Measurements from ENCODE around the gene FSCN2. TPM values are rescaled to one million over a fixed set of nuclear protein-coding genes. Genes with fewer than 3 reads are reported as not detected.

The FSCN2 gene
- total RNA-seq, 4 donors from 2014 or later = 0.46 to 2.7 (median 1.8) TPM

- TF ChIP-seq, protein P1, sequence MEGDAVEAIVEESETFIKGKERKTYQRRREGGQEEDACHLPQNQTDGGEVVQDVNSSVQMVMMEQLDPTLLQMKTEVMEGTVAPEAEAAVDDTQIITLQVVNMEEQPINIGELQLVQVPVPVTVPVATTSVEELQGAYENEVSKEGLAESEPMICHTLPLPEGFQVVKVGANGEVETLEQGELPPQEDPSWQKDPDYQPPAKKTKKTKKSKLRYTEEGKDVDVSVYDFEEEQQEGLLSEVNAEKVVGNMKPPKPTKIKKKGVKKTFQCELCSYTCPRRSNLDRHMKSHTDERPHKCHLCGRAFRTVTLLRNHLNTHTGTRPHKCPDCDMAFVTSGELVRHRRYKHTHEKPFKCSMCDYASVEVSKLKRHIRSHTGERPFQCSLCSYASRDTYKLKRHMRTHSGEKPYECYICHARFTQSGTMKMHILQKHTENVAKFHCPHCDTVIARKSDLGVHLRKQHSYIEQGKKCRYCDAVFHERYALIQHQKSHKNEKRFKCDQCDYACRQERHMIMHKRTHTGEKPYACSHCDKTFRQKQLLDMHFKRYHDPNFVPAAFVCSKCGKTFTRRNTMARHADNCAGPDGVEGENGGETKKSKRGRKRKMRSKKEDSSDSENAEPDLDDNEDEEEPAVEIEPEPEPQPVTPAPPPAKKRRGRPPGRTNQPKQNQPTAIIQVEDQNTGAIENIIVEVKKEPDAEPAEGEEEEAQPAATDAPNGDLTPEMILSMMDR (IDR thresholded peaks at IDR 0.05) = no peak
- TF ChIP-seq POLR2A (IDR thresholded peaks at IDR 0.05) = no peak
Measured at GRCh38 chr17:81567191-81567590, 39.0 kb downstream of the FSCN2 start.

GRCh38 chr17:81568416-81568815 lies 40.2 kb downstream of the FSCN2 start:
- no peak for DNase-seq (ENCODE audit: low spot score in 2 of 2)
- TF ChIP-seq POLR2A (IDR thresholded peaks at IDR 0.05) = no peak
- TF ChIP-seq, protein P1 (IDR thresholded peaks at IDR 0.05) = no peak
- whole genome bisulfite sequencing, 2 donors = 86 to 92% methylated on average over 10 of the region's 10 CpGs
- no peak overlapping the region for H3K4me3 ChIP-seq (ENCODE audit: low read depth, poor library complexity, severe bottlenecking)
- intact Hi-C loops (cut with DNase I; ENCODE audit: low total_unique reads) = no loop called here

More at GRCh38 chr17:81567191-81567590, 39.0 kb downstream of the FSCN2 start:
- intact Hi-C loops (cut with DNase I; ENCODE audit: low total_unique reads) = no loop called here
- no peak overlapping the region for H3K4me3 ChIP-seq (ENCODE audit: low read depth, poor library complexity, severe bottlenecking)
- 53% methylated on average over 4 of the region's 4 CpGs for WGBS, 2 donors
- DNase-seq (ENCODE audit: low spot score in 2 of 2) = no peak

GRCh38 chr17:81569986-81570514 lies 41.9 kb downstream of the FSCN2 start:
- WGBS, 2 donors = 97 to 99% methylated on average over 5 to 18 of the region's 18 CpGs
- no peak overlapping the region for H3K4me3 ChIP-seq (ENCODE audit: low read depth, poor library complexity, severe bottlenecking)
- DNase-seq (ENCODE audit: low spot score in 2 of 2) = no peak
- intact Hi-C loops (cut with DNase I; ENCODE audit: low total_unique reads) = no loop called here
- no peak for TF ChIP-seq POLR2A (IDR thresholded peaks at IDR 0.05)
- TF ChIP-seq, protein P1 (IDR thresholded peaks at IDR 0.05) = no peak

GRCh38 chr17:81570964-81571363 lies 42.8 kb downstream of the FSCN2 start:
- TF ChIP-seq POLR2A (IDR thresholded peaks at IDR 0.05) = no peak
- TF ChIP-seq, protein P1 (IDR thresholded peaks at IDR 0.05) = no peak
- 87 to 90% methylated on average over 11 of the region's 11 CpGs for WGBS, 2 donors

DNA sequence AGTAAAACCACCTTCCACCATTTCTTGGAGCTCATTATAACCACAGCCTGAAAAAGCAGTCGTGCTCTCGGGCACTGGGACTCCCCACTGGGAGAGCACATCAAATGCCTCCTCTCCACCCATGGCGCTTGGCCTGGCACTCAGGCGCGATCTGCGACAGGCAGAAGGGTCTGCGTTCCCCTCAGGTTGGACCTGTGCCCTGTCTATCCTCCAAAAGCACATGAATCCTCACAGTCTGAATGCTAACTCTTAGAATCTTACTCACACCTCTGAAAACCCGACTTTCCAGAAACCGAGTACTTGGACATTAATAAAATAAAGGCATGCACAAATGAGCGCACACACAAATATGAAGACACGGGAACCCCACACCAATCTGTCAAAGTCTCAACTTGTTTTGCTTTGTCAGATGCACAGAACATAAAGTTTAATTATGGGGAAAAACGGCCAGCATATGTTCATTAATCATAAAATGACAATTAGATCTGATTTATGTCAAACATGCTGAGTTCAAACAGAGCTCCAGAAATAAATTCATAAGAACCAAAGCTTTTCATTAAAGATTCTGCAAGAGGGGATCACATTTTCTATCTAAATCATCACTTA lies 44.5 kb downstream of the FSCN2 start:
- no peak for DNase-seq (ENCODE audit: low spot score in 2 of 2)

More at GRCh38 chr17:81570964-81571363, 42.8 kb downstream of the FSCN2 start:
- H3K4me3 ChIP-seq (ENCODE audit: low read depth, poor library complexity, severe bottlenecking) = no peak overlapping the region
- intact Hi-C loops (cut with DNase I; ENCODE audit: low total_unique reads) = no loop called here
- no peak for DNase-seq (ENCODE audit: low spot score in 2 of 2)

More for the DNA sequence above, 44.5 kb downstream of the FSCN2 start:
- no peak for TF ChIP-seq POLR2A (IDR thresholded peaks at IDR 0.05)
- TF ChIP-seq, protein P1 (IDR thresholded peaks at IDR 0.05) = no peak
- no peak overlapping the region for H3K4me3 ChIP-seq (ENCODE audit: low read depth, poor library complexity, severe bottlenecking)
- intact Hi-C loops (cut with DNase I; ENCODE audit: low total_unique reads) = no loop called here
- WGBS, 2 donors = 58 to 62% methylated on average over 12 of the region's 12 CpGs

Measured in lower leg skin (tissue), 4 donors.